ENCODE results near the gene GBA2.

- no peak for TF ChIP-seq POLR2A (IDR thresholded peaks at IDR 0.05)
- no peak for TF ChIP-seq CTCF (IDR thresholded peaks at IDR 0.05)
Observed at GRCh38 chr9:35750256-35750531, 1.2 kb upstream of the GBA2 start.
